ENCODE data around the gene CDC42EP2. TPM values are rescaled to one million over a fixed set of nuclear protein-coding genes. Genes with fewer than 3 reads are reported as not detected.
"Not testable (repeated sequence)": the region's sequence is repeated elsewhere in the genome, so short reads cannot be mapped to it uniquely, and the experiment has no call there.

The CDC42EP2 gene
- total RNA-seq, 1 experiment from 2014 or later = 43.2 TPM

DNA sequence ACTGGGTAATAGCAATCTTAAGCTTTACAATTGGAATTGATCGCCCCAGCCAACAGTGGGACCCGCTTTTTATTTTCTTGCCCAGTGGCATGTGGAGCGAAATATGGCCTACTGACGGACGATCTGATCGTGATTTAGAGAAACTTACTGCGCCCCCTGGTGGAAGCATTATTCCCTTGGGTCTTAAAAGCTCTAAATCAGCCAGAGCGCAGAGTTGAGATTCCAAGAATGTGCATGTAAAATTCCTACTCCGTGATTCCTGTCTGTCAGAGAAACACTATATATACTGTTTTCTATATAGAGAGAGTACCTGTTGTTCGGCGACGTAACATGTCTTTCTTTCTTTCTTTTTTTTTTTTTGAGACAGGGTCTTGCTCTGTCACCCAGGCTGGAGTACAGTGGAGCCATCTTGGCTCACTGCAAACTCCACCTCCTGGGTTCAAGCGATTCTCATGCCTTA is 15.3 kb downstream of the CDC42EP2 start:
- Mint-ChIP-seq H3K9me3 (ENCODE audit: low read depth, unreplicated experiment) (no peaks in the 10 kb centered on the region), H3K27me3 (ENCODE audit: unreplicated experiment) (no peaks in the 10 kb centered on the region), H3K36me3 (ENCODE audit: insufficient read depth, unreplicated experiment) (peaks cover 61% of the 10 kb centered on the region), H3K4me3 (ENCODE audit: low read depth, unreplicated experiment) (no peak overlapping the region), H3K27ac (ENCODE audit: unreplicated experiment) (peak overlapping the region; percentile 83), H3K4me1 (ENCODE audit: low read depth, unreplicated experiment) (peaks cover 13% of the 10 kb centered on the region)
- BruUV-seq (replicated peaks) = no TSS peak
- peak; percentile 87 for DNase-seq
- intact Hi-C loops (cut with micrococcal nuclease; ENCODE audit: unreplicated experiment) = loop anchor here (1.0 kb wide), 1 partner anchor 55 kb away; no protein-coding TSS in a partner anchor
- CTCF ChIA-PET = interaction anchor here (0.6 to 2.7 kb wide), 6 partner anchors 14 to 565 kb away, joined by 3 to 59 read pairs (median 6); no protein-coding TSS in a partner anchor
- TF ChIP-seq, protein P1, sequence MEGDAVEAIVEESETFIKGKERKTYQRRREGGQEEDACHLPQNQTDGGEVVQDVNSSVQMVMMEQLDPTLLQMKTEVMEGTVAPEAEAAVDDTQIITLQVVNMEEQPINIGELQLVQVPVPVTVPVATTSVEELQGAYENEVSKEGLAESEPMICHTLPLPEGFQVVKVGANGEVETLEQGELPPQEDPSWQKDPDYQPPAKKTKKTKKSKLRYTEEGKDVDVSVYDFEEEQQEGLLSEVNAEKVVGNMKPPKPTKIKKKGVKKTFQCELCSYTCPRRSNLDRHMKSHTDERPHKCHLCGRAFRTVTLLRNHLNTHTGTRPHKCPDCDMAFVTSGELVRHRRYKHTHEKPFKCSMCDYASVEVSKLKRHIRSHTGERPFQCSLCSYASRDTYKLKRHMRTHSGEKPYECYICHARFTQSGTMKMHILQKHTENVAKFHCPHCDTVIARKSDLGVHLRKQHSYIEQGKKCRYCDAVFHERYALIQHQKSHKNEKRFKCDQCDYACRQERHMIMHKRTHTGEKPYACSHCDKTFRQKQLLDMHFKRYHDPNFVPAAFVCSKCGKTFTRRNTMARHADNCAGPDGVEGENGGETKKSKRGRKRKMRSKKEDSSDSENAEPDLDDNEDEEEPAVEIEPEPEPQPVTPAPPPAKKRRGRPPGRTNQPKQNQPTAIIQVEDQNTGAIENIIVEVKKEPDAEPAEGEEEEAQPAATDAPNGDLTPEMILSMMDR (IDR thresholded peaks at IDR 0.05; ENCODE audit: unreplicated experiment) = peak; percentile 69

DNA sequence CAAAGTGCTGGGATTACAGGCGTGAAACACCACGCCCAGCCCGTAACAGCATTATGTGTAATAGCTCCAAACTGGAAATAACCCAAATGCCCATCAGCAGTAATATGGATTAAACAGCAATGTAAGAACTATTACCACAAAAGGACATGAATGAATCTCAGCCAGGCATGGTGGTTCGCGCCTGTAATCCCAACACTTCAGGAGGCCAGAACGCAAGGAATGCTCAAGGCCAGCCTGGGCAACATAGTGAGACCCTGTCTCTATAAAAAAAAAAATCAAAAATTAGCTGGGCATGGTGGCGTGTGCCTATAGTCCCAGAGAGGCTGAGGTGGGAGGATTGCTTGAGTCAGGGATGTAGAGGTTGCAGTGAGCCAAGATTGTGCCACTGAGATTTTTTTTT is 15.9 kb downstream of the CDC42EP2 start:
- H3K36me3 Mint-ChIP-seq (ENCODE audit: insufficient read depth, unreplicated experiment) = peaks cover 58% of the 10 kb centered on the region
- H3K27ac Mint-ChIP-seq (ENCODE audit: unreplicated experiment) = no peak overlapping the region
- H3K4me1 Mint-ChIP-seq (ENCODE audit: low read depth, unreplicated experiment) = peaks cover 18% of the 10 kb centered on the region
- intact Hi-C loops (cut with micrococcal nuclease; ENCODE audit: unreplicated experiment) = loop anchor here (1.0 kb wide), 1 partner anchor 55 kb away; no protein-coding TSS in a partner anchor
- CTCF ChIA-PET = interaction anchor here (0.6 to 4.3 kb wide), 6 partner anchors 14 to 614 kb away, joined by 3 to 61 read pairs (median 21); no protein-coding TSS in a partner anchor
- BruUV-seq (replicated peaks) = no TSS peak
- no peak overlapping the region for H3K4me3 Mint-ChIP-seq (ENCODE audit: low read depth, unreplicated experiment)
- H3K9me3 Mint-ChIP-seq (ENCODE audit: low read depth, unreplicated experiment) = no peaks in the 10 kb centered on the region
- no peaks in the 10 kb centered on the region for H3K27me3 Mint-ChIP-seq (ENCODE audit: unreplicated experiment)
- no peak for DNase-seq
- TF ChIP-seq, protein P1 (IDR thresholded peaks at IDR 0.05; ENCODE audit: unreplicated experiment) = no peak

DNA sequence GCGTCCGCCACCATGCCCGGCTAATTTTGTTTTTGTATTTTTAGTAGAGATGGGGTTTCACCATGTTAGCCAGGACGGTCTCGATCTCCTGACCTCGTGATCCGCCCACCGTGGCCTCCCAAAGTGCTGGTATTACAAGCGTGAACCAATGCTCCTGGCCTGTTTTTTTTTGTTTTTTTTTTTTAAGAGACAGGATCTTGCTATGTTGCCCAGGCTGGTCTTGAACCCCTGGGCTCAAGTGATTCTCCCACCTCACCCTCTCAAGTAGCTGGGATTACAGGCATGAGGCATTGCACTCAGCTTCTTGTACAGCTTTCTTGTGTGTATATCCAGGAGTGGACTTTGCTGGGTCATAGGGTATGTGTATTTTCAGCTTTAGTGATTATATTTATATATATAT is 17.9 kb downstream of the CDC42EP2 start:
- BruUV-seq (replicated peaks); DNase-seq; H3K27ac Mint-ChIP-seq (ENCODE audit: unreplicated experiment); H3K4me3 Mint-ChIP-seq (ENCODE audit: low read depth, unreplicated experiment); H3K9me3 Mint-ChIP-seq (ENCODE audit: low read depth, unreplicated experiment); intact Hi-C loops (cut with micrococcal nuclease; ENCODE audit: unreplicated experiment); H3K27me3 Mint-ChIP-seq (ENCODE audit: unreplicated experiment): not testable (repeated sequence)
- peaks cover 55% of the 10 kb centered on the region for H3K36me3 Mint-ChIP-seq (ENCODE audit: insufficient read depth, unreplicated experiment)
- CTCF ChIA-PET = interaction anchor here (0.7 to 4.3 kb wide), 3 partner anchors 9 to 243 kb away, joined by 3 to 61 read pairs (median 5); a partner anchor contains a TSS
- H3K4me1 Mint-ChIP-seq (ENCODE audit: low read depth, unreplicated experiment) = peaks cover 18% of the 10 kb centered on the region

DNA sequence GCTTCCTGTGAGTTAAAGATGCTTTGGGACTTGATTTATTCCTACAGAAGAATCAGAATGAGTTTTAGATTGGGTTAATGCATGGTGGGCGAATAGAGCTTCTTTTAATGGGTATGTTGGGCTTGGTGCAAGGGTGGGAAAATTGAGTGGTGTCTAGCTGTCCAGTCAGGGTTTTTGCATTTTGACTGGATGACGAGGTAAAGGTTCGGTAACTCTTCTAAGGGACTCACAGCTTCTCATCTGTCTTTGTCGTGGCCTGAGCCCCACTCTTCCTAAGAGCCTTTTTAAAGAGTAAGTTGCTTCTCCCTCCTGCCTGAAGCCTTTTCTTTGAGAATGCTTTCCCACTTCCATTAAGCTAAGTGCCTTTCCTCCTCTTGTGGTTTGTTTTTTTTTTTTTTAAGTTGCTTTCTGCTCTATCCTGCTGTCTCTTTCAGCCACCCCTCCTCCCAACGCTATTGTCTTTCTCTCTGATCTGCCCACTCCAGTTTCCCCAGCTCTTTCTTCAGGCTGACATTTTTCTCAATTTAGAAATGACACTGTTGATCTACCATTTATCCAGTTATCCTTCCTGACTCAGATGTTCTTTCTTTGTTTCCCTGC is 20.1 kb downstream of the CDC42EP2 start:
- DNase-seq = no peak
- Mint-ChIP-seq H3K4me1 (ENCODE audit: low read depth, unreplicated experiment) (peaks cover 22% of the 10 kb centered on the region), H3K9me3 (ENCODE audit: low read depth, unreplicated experiment) (no peaks in the 10 kb centered on the region), H3K4me3 (ENCODE audit: low read depth, unreplicated experiment) (peak overlapping the region; percentile 86), H3K27me3 (ENCODE audit: unreplicated experiment) (no peaks in the 10 kb centered on the region), H3K36me3 (ENCODE audit: insufficient read depth, unreplicated experiment) (peaks cover 35% of the 10 kb centered on the region), H3K27ac (ENCODE audit: unreplicated experiment) (peak overlapping the region; percentile 2)
- no TSS peak for BruUV-seq (replicated peaks)
- intact Hi-C loops (cut with micrococcal nuclease; ENCODE audit: unreplicated experiment) = no loop called here
- CTCF ChIA-PET = interaction anchor here (0.7 to 4.3 kb wide), 5 partner anchors 15 to 60 kb away, joined by 3 to 61 read pairs (median 4); no protein-coding TSS in a partner anchor
- TF ChIP-seq, protein P1 (IDR thresholded peaks at IDR 0.05; ENCODE audit: unreplicated experiment) = no peak

DNA sequence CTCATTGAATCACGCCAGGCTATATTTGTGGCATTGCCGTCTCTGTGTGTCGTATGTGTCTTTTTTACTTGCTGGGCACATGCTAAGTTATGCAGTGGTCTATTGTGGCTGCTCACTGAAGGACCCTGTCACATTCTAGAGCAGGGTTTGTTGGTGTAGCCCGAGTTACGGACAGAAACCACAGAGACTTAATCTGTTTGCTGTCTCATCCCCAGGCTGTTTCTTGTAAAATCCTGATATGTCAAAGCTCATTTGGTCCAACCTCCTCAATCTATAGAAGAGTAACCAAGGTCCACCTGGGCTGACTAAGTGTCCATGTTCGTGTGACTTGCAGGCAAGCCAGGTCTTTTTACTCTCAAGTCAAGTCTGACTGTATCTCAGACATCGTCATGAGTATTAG is 24.0 kb downstream of the CDC42EP2 start:
- Mint-ChIP-seq H3K27me3 (ENCODE audit: unreplicated experiment) (no peaks in the 10 kb centered on the region), H3K4me3 (ENCODE audit: low read depth, unreplicated experiment) (no peak overlapping the region), H3K4me1 (ENCODE audit: low read depth, unreplicated experiment) (peaks cover 18% of the 10 kb centered on the region), H3K36me3 (ENCODE audit: insufficient read depth, unreplicated experiment) (peaks cover 39% of the 10 kb centered on the region), H3K27ac (ENCODE audit: unreplicated experiment) (no peak overlapping the region), H3K9me3 (ENCODE audit: low read depth, unreplicated experiment) (no peaks in the 10 kb centered on the region)
- intact Hi-C loops (cut with micrococcal nuclease; ENCODE audit: unreplicated experiment) = no loop called here
- DNase-seq = no peak
- TF ChIP-seq, protein P1 (IDR thresholded peaks at IDR 0.05; ENCODE audit: unreplicated experiment) = no peak
- CTCF ChIA-PET = interaction anchor here (0.6 kb wide), 1 partner anchor 536 kb away, joined by 5 read pairs; no protein-coding TSS in a partner anchor
- no TSS peak for BruUV-seq (replicated peaks)

Measured in Calu3 (cell line).